ENCODE results near the gene NEXN.

- TF ChIP-seq CTCF (IDR thresholded peaks at IDR 0.05; ENCODE audit: low read depth, low read length) (no peak), POLR2A (IDR thresholded peaks at IDR 0.05; ENCODE audit: extremely low read depth, insufficient read length) (no peak), MAX (IDR thresholded peaks at IDR 0.05; ENCODE audit: low read depth, low read length) (no peak)
Observed at GRCh38 chr1:77888081-77888780, at the start of gene NEXN.
